Measurements from ENCODE around the gene PTPRCAP. TPM values are rescaled to one million over a fixed set of nuclear protein-coding genes. Genes with fewer than 3 reads are reported as not detected.
A peak's percentile ranks its signal among the peaks of the same experiment; 100 is the strongest.
"Not testable (repeated sequence)": the region's sequence is repeated elsewhere in the genome, so short reads cannot be mapped to it uniquely, and the experiment has no call there.

Gene PTPRCAP
- total RNA-seq, 1 donor from 2014 or later: 1.7 TPM

- intact Hi-C loops (cut with DNase I): no loop called here
- no peak for DNase-seq (ENCODE audit: missing footprints)
- ATAC-seq: no peak
Observed at GRCh38 chr11:67433536-67434394, 3.7 kb downstream of the PTPRCAP start.

- ATAC-seq (no peak), DNase-seq (ENCODE audit: missing footprints) (no peak)
- intact Hi-C loops (cut with DNase I): no loop called here
Observed at GRCh38 chr11:67432655-67433349, 4.7 kb downstream of the PTPRCAP start.

- intact Hi-C loops (cut with DNase I): no loop called here
- DNase-seq (ENCODE audit: missing footprints): no peak
- ATAC-seq: no peak
Observed at GRCh38 chr11:67431346-67432249, 5.9 kb downstream of the PTPRCAP start.

- DNase-seq (ENCODE audit: missing footprints): no peak
- intact Hi-C loops (cut with DNase I): no loop called here
- no peak for ATAC-seq
Observed at GRCh38 chr11:67429722-67430121, 7.8 kb downstream of the PTPRCAP start.

GRCh38 chr11:67429038-67429668, 8.3 kb downstream of the PTPRCAP start:
- no peak for DNase-seq (ENCODE audit: missing footprints)
- ATAC-seq: no peak
- intact Hi-C loops (cut with DNase I): no loop called here

GRCh38 chr11:67428052-67429001, 9.2 kb downstream of the PTPRCAP start, which contains the start of gene RPS6KB2:
Gene RPS6KB2, plus strand, starts transcription at chr11:67428494. Its CDS starts 52 bp downstream, at chr11:67428546.
- intact Hi-C loops (cut with DNase I): loop anchor here (1.0 kb wide), 1 partner anchor 36 kb away; no protein-coding TSS in a partner anchor
- DNase-seq (ENCODE audit: missing footprints): peak; percentile 99
- ATAC-seq: peak; percentile 92

GRCh38 chr11:67427364-67427859, 10.1 kb downstream of the PTPRCAP start:
- intact Hi-C loops (cut with DNase I); DNase-seq (ENCODE audit: missing footprints); ATAC-seq: not testable (repeated sequence)

- no peak for ATAC-seq
- intact Hi-C loops (cut with DNase I): no loop called here
- DNase-seq (ENCODE audit: missing footprints): no peak
Observed at GRCh38 chr11:67423891-67424613, 13.4 kb downstream of the PTPRCAP start.

- DNase-seq (ENCODE audit: missing footprints): no peak
- intact Hi-C loops (cut with DNase I): no loop called here
- ATAC-seq: no peak
Observed at GRCh38 chr11:67423466-67423865, 14.0 kb downstream of the PTPRCAP start.

GRCh38 chr11:67422891-67423290, 14.6 kb downstream of the PTPRCAP start:
- ATAC-seq (no peak), DNase-seq (ENCODE audit: missing footprints) (no peak)
- intact Hi-C loops (cut with DNase I): no loop called here

- DNase-seq (ENCODE audit: missing footprints): no peak
- intact Hi-C loops (cut with DNase I): no loop called here
- no peak for ATAC-seq
Observed at GRCh38 chr11:67421430-67422031, 16.0 kb downstream of the PTPRCAP start.

GRCh38 chr11:67420646-67421429, 16.6 kb downstream of the PTPRCAP start:
- ATAC-seq (peak; percentile 92), DNase-seq (ENCODE audit: missing footprints) (peak; percentile 99)
- intact Hi-C loops (cut with DNase I): no loop called here

- ATAC-seq (no peak), DNase-seq (ENCODE audit: missing footprints) (no peak)
- intact Hi-C loops (cut with DNase I): no loop called here
Observed at GRCh38 chr11:67420147-67420645, 17.3 kb downstream of the PTPRCAP start.

- ATAC-seq (no peak), DNase-seq (ENCODE audit: missing footprints) (no peak)
- intact Hi-C loops (cut with DNase I): no loop called here
Observed at GRCh38 chr11:67419325-67420049, 18.0 kb downstream of the PTPRCAP start.

Measured in Right ventricle myocardium inferior (tissue), 1 donor.